Gastrocnemius medialis (tissue), 4 donors: Measurements from ENCODE around the gene CFAP298. TPM values are rescaled to one million over a fixed set of nuclear protein-coding genes. Genes with fewer than 3 reads are reported as not detected.

Experiments used
- ATAC-seq, 2 donors: fragments of 150-250 bp; one replicate each; pipeline ENCODE4 v1.9.1; 2016
- DNase-seq, 2 donors: peaks; one replicate each; pipeline ENCODE4 v3.0.0-alpha.2; 2019
- H3K27ac ChIP-seq, 4 donors: fragments of 200-600 bp; sonication (generic); 1 replicate in 1 of 4; 2 replicates in 3 of 4; pipeline ENCODE4 v1.5.1; 2016 to 2018; ENCODE audit warnings: mild to moderate bottlenecking in 2 of 4, moderate library complexity in 1 of 4
- H3K27me3 ChIP-seq, 3 donors: fragments of 200-600 bp; sonication (generic) in 2 of 3; 1 replicate in 1 of 3; 2 replicates in 2 of 3; pipeline versions ENCODE4 v1.5.1 to v1.6.0; 2016 to 2019; ENCODE audit warnings: mild to moderate bottlenecking in 1 of 3, moderate library complexity in 1 of 3
- H3K36me3 ChIP-seq, 2 donors: fragments of 200-600 bp; sonication (generic) in 1 of 2; one replicate each; pipeline ENCODE4 v1.5.1; 2017 to 2018
- H3K4me1 ChIP-seq, 2 donors: fragments of 200-600 bp; sonication (generic) in 1 of 2; one replicate each; pipeline ENCODE4 v1.5.1; 2016 to 2017; ENCODE audit warnings: mild to moderate bottlenecking in 2 of 2
- H3K4me3 ChIP-seq, 4 donors: fragments of 200-600 bp; sonication (generic) in 3 of 4; 1 replicate in 1 of 4; 2 replicates in 3 of 4; pipeline ENCODE4 v1.5.1; 2016 to 2019; ENCODE audit warnings: mild to moderate bottlenecking in 2 of 4
- H3K9me3 ChIP-seq, 3 donors: fragments of 200-600 bp; sonication (generic) in 2 of 3; 1 replicate in 1 of 3; 2 replicates in 2 of 3; pipeline ENCODE4 v1.5.1; 2016 to 2019
- CTCF ChIP-seq, 5 experiments: fragments of 450-650 bp in 3 of 5; fragments of 200-600 bp in 2 of 5; sonication (generic) in 2 of 5; IDR thresholded peaks in 4 of 5; conservative IDR thresholded peaks in 1 of 5; 1 replicate in 4 of 5; 2 replicates in 1 of 5; pipeline ENCODE4 v1.5.1; 2016 to 2019; ENCODE audit warnings: antibody characterized with exemption in 5 of 5, mild to moderate bottlenecking in 3 of 5, moderate library complexity in 3 of 5
- POLR2A ChIP-seq, 2 donors: fragments of 450-650 bp; IDR thresholded peaks; one replicate each; pipeline ENCODE4 v1.6.1; 2017; ENCODE audit warnings: antibody characterized with exemption in 2 of 2, mild to moderate bottlenecking in 2 of 2, moderate library complexity in 2 of 2
- in situ Hi-C, 4 donors: fragments of 200-750 bp; cut with MboI; loops; one replicate each; pipeline versions ENCODE4 v1.15.0 to v1.8.0; 2017; ENCODE audit warnings: low sequenced_read_pairs in 4 of 4
- intact Hi-C: fragments of 100-400 bp; cut with DNase I; formaldehyde crosslinking; loops from one replicate; pipeline ENCODE4 v1.15.1; 2023; ENCODE audit warnings: low total_unique reads
- total RNA-seq, 4 donors: library from RNA; depleted of rRNA; stranded (reverse); fragments of >200 nt; gene quantifications; one replicate each; pipeline versions ENCODE4 v1.1.0 to v1.2.3, GENCODE V29; 2016

Gene CFAP298
- total RNA-seq, 4 donors from 2014 or later: 21.4 to 45.6 (median 38.2) TPM

DNA sequence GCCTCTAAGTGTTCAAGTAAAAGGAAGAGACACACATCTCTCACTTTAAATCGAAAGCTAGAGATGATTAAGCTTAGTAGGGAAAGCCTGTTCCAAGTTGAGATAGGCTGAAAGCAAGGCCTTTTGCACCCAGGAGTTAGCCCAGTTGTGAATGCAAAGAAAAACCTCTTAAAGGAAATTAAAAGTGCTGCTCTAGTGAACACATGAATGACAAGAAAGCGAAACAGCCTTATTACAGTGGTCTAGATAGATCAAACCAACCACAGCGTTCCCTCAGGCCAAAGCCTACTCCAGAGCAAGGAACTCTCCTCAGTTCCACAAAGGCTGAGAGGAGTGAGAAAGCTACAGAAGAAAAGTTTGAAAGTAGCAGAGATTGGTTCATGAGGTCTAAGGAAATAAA is 41.7 kb downstream of the CFAP298 start:
- in situ Hi-C loops: no loop called here
- H3K4me3 ChIP-seq: no peak overlapping the region
- DNase-seq (no peak), ATAC-seq (no peak)
- no peak overlapping the region for H3K27ac ChIP-seq
- H3K36me3 ChIP-seq: no peaks in the 10 kb centered on the region
- TF ChIP-seq POLR2A (IDR thresholded peaks at IDR 0.05) (no peak), CTCF (IDR thresholded peaks at IDR 0.05 in 4 of 5, conservative IDR thresholded peaks at IDR 0.05 in 1 of 5) (no peak)
- intact Hi-C loops: loop anchor here (1.0 kb wide), 1 partner anchor 169 kb away; no protein-coding TSS in a partner anchor
- H3K4me1 ChIP-seq: peaks cover 4 to 5% of the 10 kb centered on the region in 2 donors
- no peaks in the 10 kb centered on the region for H3K27me3 ChIP-seq
- H3K9me3 ChIP-seq: no peaks in the 10 kb centered on the region

DNA sequence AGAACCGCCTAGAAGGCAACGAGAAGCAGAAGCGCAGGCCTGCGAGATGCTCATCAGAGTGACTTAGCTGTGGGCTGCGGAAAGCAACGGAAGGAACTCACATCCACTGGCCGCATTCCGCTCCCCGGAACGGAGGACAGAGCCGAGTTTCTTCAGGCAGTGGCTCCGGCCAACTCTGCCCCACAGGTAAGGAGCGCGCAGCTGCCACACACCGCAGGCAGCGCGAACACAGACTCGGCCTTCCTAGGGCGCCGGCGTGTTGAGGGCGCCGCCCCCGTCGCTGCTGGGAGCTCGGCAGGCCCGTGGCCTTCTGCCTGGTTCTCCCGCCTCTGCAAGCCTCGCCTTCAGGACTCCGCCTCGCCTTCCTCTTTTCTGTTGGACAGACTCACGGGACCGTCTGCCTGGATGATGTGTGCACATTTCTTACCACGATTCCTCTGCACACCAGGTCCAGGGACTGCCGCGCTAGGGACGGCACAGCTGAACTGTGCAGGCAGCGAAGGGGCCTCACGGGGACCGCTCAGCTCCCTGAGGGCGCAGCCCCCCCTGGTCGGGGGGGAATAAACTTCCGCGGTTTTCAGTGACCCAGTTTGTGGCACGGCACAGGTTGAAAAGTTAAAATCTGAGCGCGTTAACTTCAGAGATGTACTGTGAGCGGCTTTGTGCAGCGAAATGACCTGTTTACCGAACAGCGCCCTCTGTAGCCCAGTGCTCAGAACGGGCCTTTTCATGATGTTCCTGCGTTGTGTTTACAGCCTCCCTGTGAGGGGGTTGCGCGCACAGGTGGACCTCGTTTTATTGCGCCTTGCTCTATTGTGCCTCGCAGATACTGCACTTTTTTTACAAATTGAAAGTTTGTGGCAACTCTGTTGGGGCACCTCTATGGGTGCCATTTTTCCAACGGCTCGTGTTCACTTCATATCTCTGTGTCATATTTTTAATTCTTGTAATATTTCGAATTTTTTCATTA is 42.6 kb downstream of the CFAP298 start:
- peak; percentile 35 to 44 for DNase-seq
- H3K4me1 ChIP-seq: peaks cover 4 to 5% of the 10 kb centered on the region in 2 donors
- peak overlapping the region; percentile 57 to 76 (median 66) for H3K27ac ChIP-seq
- H3K27me3 ChIP-seq: no peaks in the 10 kb centered on the region
- in situ Hi-C loops (loop anchor here (10.0 kb wide), 1 partner anchor 165 kb away; no protein-coding TSS in a partner anchor), intact Hi-C loops (loop anchor here (1.0 to 10.0 kb wide), 3 partner anchors 157 to 295 kb away; partner anchors contain the start of genes EVA1C and MIS18A)
- no peaks in the 10 kb centered on the region for H3K9me3 ChIP-seq
- TF ChIP-seq POLR2A (IDR thresholded peaks at IDR 0.05): no peak
- peak; percentile 55 to 80 (median 62) for TF ChIP-seq CTCF (IDR thresholded peaks at IDR 0.05 in 4 of 5, conservative IDR thresholded peaks at IDR 0.05 in 1 of 5)
- H3K4me3 ChIP-seq: peak overlapping the region; percentile 58 to 84 (median 72)
- peak; percentile 93 for ATAC-seq
- no peaks in the 10 kb centered on the region for H3K36me3 ChIP-seq

- ATAC-seq (no peak), DNase-seq (no peak)
- H3K4me3 ChIP-seq: no peak overlapping the region
- no peaks in the 10 kb centered on the region for H3K9me3 ChIP-seq
- H3K4me1 ChIP-seq: peaks cover 4 to 5% of the 10 kb centered on the region in 2 donors
- in situ Hi-C loops (loop anchor here (10.0 kb wide), 1 partner anchor 163 kb away; no protein-coding TSS in a partner anchor), intact Hi-C loops (loop anchor here (2.0 to 10.0 kb wide), 2 partner anchors 155 to 293 kb away; partner anchors contain the start of genes EVA1C and MIS18A)
- H3K27ac ChIP-seq: no peak overlapping the region
- no peaks in the 10 kb centered on the region for H3K36me3 ChIP-seq
- H3K27me3 ChIP-seq: no peaks in the 10 kb centered on the region
- TF ChIP-seq CTCF (IDR thresholded peaks at IDR 0.05 in 4 of 5, conservative IDR thresholded peaks at IDR 0.05 in 1 of 5) (no peak), POLR2A (IDR thresholded peaks at IDR 0.05) (no peak)
Observed at GRCh38 chr21:32567626-32568025, 44.6 kb downstream of the CFAP298 start.

- TF ChIP-seq POLR2A (IDR thresholded peaks at IDR 0.05): no peak
- TF ChIP-seq CTCF (IDR thresholded peaks at IDR 0.05 in 4 of 5, conservative IDR thresholded peaks at IDR 0.05 in 1 of 5): no peak
- Histone ChIP-seq H3K9me3 (no peaks in the 10 kb centered on the region), H3K4me1 (peaks cover 4 to 5% of the 10 kb centered on the region in 2 donors), H3K27ac (no peak overlapping the region), H3K36me3 (no peaks in the 10 kb centered on the region), H3K4me3 (no peak overlapping the region), H3K27me3 (no peaks in the 10 kb centered on the region)
- no peak for DNase-seq
- intact Hi-C loops (loop anchor here (10.0 kb wide), 1 partner anchor 292 kb away; the partner anchor contains the start of gene MIS18A), in situ Hi-C loops (loop anchor here (10.0 kb wide), 1 partner anchor 162 kb away; no protein-coding TSS in a partner anchor)
- no peak for ATAC-seq
Observed at GRCh38 chr21:32566741-32567389, 45.3 kb downstream of the CFAP298 start.
